ENCODE results near the gene BRS3. TPM values are rescaled to one million over a fixed set of nuclear protein-coding genes. Genes with fewer than 3 reads are reported as not detected.

BRS3 gene
- polyA plus RNA-seq, 10 donors, result not detected

- DNase-seq, result no peak
These were observed 7.3 kb downstream of the BRS3 start for GRCh38 chrX:136495043-136495442.

GRCh38 chrX:136496186-136496763, 8.5 kb downstream of the BRS3 start:
- no peak for DNase-seq

- peak; percentile 83 to 95 (median 88) for DNase-seq
These were observed 9.2 kb downstream of the BRS3 start for GRCh38 chrX:136496764-136497555.

GRCh38 chrX:136497556-136498052, 9.9 kb downstream of the BRS3 start, which contains the start of gene HTATSF1:
Gene HTATSF1, plus strand, starts transcription at chrX:136497592. Its CDS starts 93 bp downstream, at chrX:136497685.
- no peak for DNase-seq

GRCh38 chrX:136519069-136519468, 31.3 kb downstream of the BRS3 start:
- no peak for DNase-seq

- no peak for DNase-seq
These were observed 36.0 kb downstream of the BRS3 start for GRCh38 chrX:136523770-136524169.

GRCh38 chrX:136525738-136526606, 38.2 kb downstream of the BRS3 start:
- DNase-seq, result peak; percentile 86 to 92 (median 89)

- no peak for DNase-seq
These were observed 41.0 kb downstream of the BRS3 start for GRCh38 chrX:136528645-136529315.

- no peak for DNase-seq
These were observed 42.0 kb downstream of the BRS3 start for GRCh38 chrX:136529795-136530194.

GRCh38 chrX:136531951-136532350, 44.2 kb downstream of the BRS3 start, which contains the start of gene VGLL1:
Gene VGLL1, plus strand, starts transcription at chrX:136532215. Its CDS starts 3,806 bp downstream, at chrX:136536021.
- no peak for DNase-seq

- no peak for DNase-seq
These were observed 46.4 kb downstream of the BRS3 start for GRCh38 chrX:136534131-136534530.

- no peak for DNase-seq
These were observed 51.1 kb downstream of the BRS3 start for GRCh38 chrX:136538811-136539210.

- DNase-seq, result no peak
These were observed 52.5 kb downstream of the BRS3 start for GRCh38 chrX:136540226-136540625.

GRCh38 chrX:136541294-136541693, 53.5 kb downstream of the BRS3 start:
- DNase-seq, result no peak

GRCh38 chrX:136542281-136542680, 54.5 kb downstream of the BRS3 start:
- DNase-seq, result no peak

Other genes with a start within 250 kb of the BRS3 start
- gene MAP7D3, start 236.5 kb upstream of the BRS3 start, polyA plus RNA-seq (ENCODE audit: insufficient read length in 10 of 10), result 10 to 100 TPM; 13.4 to 22.0 (median 17.4) TPM
- gene ADGRG4, start 187.0 kb upstream of the BRS3 start, polyA plus RNA-seq (ENCODE audit: insufficient read length in 10 of 10), result under 1 TPM in 6 of 10 donors, not detected in 4; 0.01 to 0.05 (median 0.02) TPM
- 100 to 1,000 TPM in 2 of 10 donors, 10 to 100 TPM in 8; 83.6 to 114 (median 90.1) TPM for gene HTATSF1, start 9.6 kb downstream of the BRS3 start, polyA plus RNA-seq (ENCODE audit: insufficient read length in 10 of 10)
- 1 to 10 TPM in 2 of 10 donors, not detected in 8; 1.6 to 2.6 TPM for gene VGLL1, start 44.3 kb downstream of the BRS3 start, polyA plus RNA-seq (ENCODE audit: insufficient read length in 10 of 10)
- gene CD40LG, start 160.2 kb downstream of the BRS3 start, polyA plus RNA-seq (ENCODE audit: insufficient read length in 10 of 10), result 1 to 10 TPM in 1 of 10 donors, under 1 TPM in 2, not detected in 7; 0.14 to 4.4 (median 0.55) TPM